Transverse colon (tissue), 4 donors: ENCODE results near the gene ACVR2A. TPM values are rescaled to one million over a fixed set of nuclear protein-coding genes. Genes with fewer than 3 reads are reported as not detected.

Experiments
- DNase-seq: peaks from one replicate; pipeline ENCODE4 v3.0.0-alpha.2; 2019
- H3K27ac ChIP-seq, 4 donors: fragments of 200-600 bp; sonication (generic); 2 replicates each; pipeline ENCODE4 v1.5.1; 2016 to 2018; ENCODE audit warnings: inconsistent platforms in 4 of 4
- H3K27me3 ChIP-seq: fragments of 200-600 bp; sonication (generic); 2 replicates; pipeline ENCODE4 v1.5.1; 2017; ENCODE audit warnings: inconsistent platforms
- H3K36me3 ChIP-seq, 4 donors: fragments of 200-600 bp; sonication (generic); 2 replicates each; pipeline ENCODE4 v1.5.1; 2017 to 2019; ENCODE audit warnings: inconsistent platforms in 4 of 4
- H3K4me1 ChIP-seq, 4 donors: fragments of 200-600 bp; sonication (generic); 2 replicates each; pipeline ENCODE4 v1.5.1; 2017 to 2020; ENCODE audit warnings: inconsistent platforms in 4 of 4
- H3K4me3 ChIP-seq, 4 donors: fragments of 200-600 bp; sonication (generic); 1 replicate in 1 of 4; 2 replicates in 3 of 4; pipeline versions ENCODE4 v1.5.1 to v1.6.1; 2017 to 2019; ENCODE audit warnings: inconsistent platforms in 4 of 4
- H3K9me3 ChIP-seq, 2 donors: fragments of 200-600 bp; sonication (generic); 2 replicates each; pipeline ENCODE4 v1.5.1; 2017 to 2019; ENCODE audit warnings: inconsistent platforms in 2 of 2
- CTCF ChIP-seq, 5 experiments: fragments of 200-600 bp in 3 of 5; fragments of 450-650 bp in 2 of 5; sonication (generic) in 3 of 5; IDR thresholded peaks; 1 replicate in 2 of 5; 2 replicates in 3 of 5; pipeline ENCODE4 v1.5.1; 2016 to 2017; ENCODE audit warnings: antibody characterized with exemption in 5 of 5, inconsistent platforms in 3 of 5, mild to moderate bottlenecking in 2 of 5, moderate library complexity in 1 of 5
- EP300 ChIP-seq: sonication (generic); formaldehyde crosslinking; IDR thresholded peaks from one replicate; pipeline ENCODE4 v1.6.1; 2017; ENCODE audit warnings: antibody characterized with exemption, low read depth
- POLR2A ChIP-seq: fragments of 450-650 bp; IDR thresholded peaks from one replicate; pipeline ENCODE4 v1.6.1; 2016; ENCODE audit warnings: antibody characterized with exemption, mild to moderate bottlenecking, moderate library complexity
- POLR2AphosphoS5 ChIP-seq, 3 donors: sonication (generic); formaldehyde crosslinking; IDR thresholded peaks; one replicate each; pipeline ENCODE4 v1.6.1; 2016; ENCODE audit warnings: antibody characterized with exemption in 3 of 3
- WGBS, 2 donors: methylation state at CpG; one replicate each; pipeline ENCODE4 v1.1.5; 2018; ENCODE audit warnings: low coverage in 1 of 2; 5-methylcytosine and 5-hydroxymethylcytosine counted together
- in situ Hi-C, 4 donors: fragments of 200-750 bp; cut with MboI; loops; one replicate each; pipeline versions ENCODE4 v1.15.0 to v1.15.1; 2017; ENCODE audit warnings: low sequenced_read_pairs in 3 of 4, low pct_ligation_motif_present in 1 of 4, low pct_unique_long_range_greater_than_20kb in 1 of 4
- intact Hi-C: fragments of 100-400 bp; cut with DNase I; formaldehyde crosslinking; loops from one replicate; pipeline ENCODE4 v1.15.1; 2023; ENCODE audit warnings: low total_unique reads
- total RNA-seq, 4 donors: library from RNA; depleted of rRNA; stranded (reverse); fragments of >200 nt; gene quantifications; one replicate each; pipeline ENCODE4 v1.1.0, GENCODE V29; 2016

The ACVR2A gene
- total RNA-seq, 4 donors from 2014 or later, result 15.7 to 36.0 (median 19.4) TPM

- Histone ChIP-seq H3K27me3 (no peaks in the 10 kb centered on the region), H3K27ac (no peak overlapping the region), H3K9me3 (no peaks in the 10 kb centered on the region), H3K4me1 (peaks cover 0 to 5% (median 0%) of the 10 kb centered on the region in 4 donors), H3K36me3 (no peaks in the 10 kb centered on the region), H3K4me3 (no peak overlapping the region)
- TF ChIP-seq POLR2AphosphoS5 (IDR thresholded peaks at IDR 0.05) (no peak), EP300 (no peak), CTCF (IDR thresholded peaks at IDR 0.05) (no peak), POLR2A (no peak)
- 64 to 71% methylated on average over 2 of the region's 2 CpGs for WGBS, 2 donors
- in situ Hi-C loops, result no loop called here
- no peak for DNase-seq
- intact Hi-C loops, result no loop called here
These were observed 22.2 kb downstream of the ACVR2A start for GRCh38 chr2:147867050-147867449.

GRCh38 chr2:147869934-147870333 is 25.1 kb downstream of the ACVR2A start:
- no peak for TF ChIP-seq CTCF (IDR thresholded peaks at IDR 0.05)
- no peak for TF ChIP-seq EP300
- no peak for TF ChIP-seq POLR2AphosphoS5 (IDR thresholded peaks at IDR 0.05)
- TF ChIP-seq POLR2A, result no peak
- Histone ChIP-seq H3K36me3 (no peaks in the 10 kb centered on the region), H3K27me3 (no peaks in the 10 kb centered on the region), H3K4me3 (no peak overlapping the region), H3K4me1 (peaks cover 0 to 14% (median 0%) of the 10 kb centered on the region in 4 donors), H3K27ac (no peak overlapping the region), H3K9me3 (no peaks in the 10 kb centered on the region)
- in situ Hi-C loops (no loop called here), intact Hi-C loops (no loop called here)
- no peak for DNase-seq
- 60 to 83% methylated on average over 1 to 2 of the region's 2 CpGs for WGBS, 2 donors

GRCh38 chr2:147872967-147873366 is 28.1 kb downstream of the ACVR2A start:
- H3K27ac ChIP-seq, result no peak overlapping the region
- no peaks in the 10 kb centered on the region for H3K36me3 ChIP-seq
- no peaks in the 10 kb centered on the region for H3K27me3 ChIP-seq
- TF ChIP-seq EP300, result no peak
- TF ChIP-seq POLR2A, result no peak
- TF ChIP-seq POLR2AphosphoS5 (IDR thresholded peaks at IDR 0.05), result no peak
- TF ChIP-seq CTCF (IDR thresholded peaks at IDR 0.05), result no peak
- no peak for DNase-seq
- in situ Hi-C loops, result no loop called here
- intact Hi-C loops, result no loop called here
- peaks cover 0 to 33% (median 7%) of the 10 kb centered on the region in 4 donors for H3K4me1 ChIP-seq
- no peak overlapping the region for H3K4me3 ChIP-seq
- H3K9me3 ChIP-seq, result no peaks in the 10 kb centered on the region

- intact Hi-C loops (no loop called here), in situ Hi-C loops (no loop called here)
- no peak for DNase-seq
- no peak overlapping the region for H3K27ac ChIP-seq
- H3K9me3 ChIP-seq, result no peaks in the 10 kb centered on the region
- no peak for TF ChIP-seq POLR2AphosphoS5 (IDR thresholded peaks at IDR 0.05)
- no peak for TF ChIP-seq POLR2A
- no peak for TF ChIP-seq CTCF (IDR thresholded peaks at IDR 0.05)
- TF ChIP-seq EP300, result no peak
- H3K4me1 ChIP-seq, result peaks cover 0 to 41% (median 10%) of the 10 kb centered on the region in 4 donors
- no peaks in the 10 kb centered on the region for H3K27me3 ChIP-seq
- WGBS, 2 donors, result 36 to 60% methylated on average over 1 of the region's 1 CpG
- no peaks in the 10 kb centered on the region for H3K36me3 ChIP-seq
- no peak overlapping the region for H3K4me3 ChIP-seq
These were observed 29.1 kb downstream of the ACVR2A start for GRCh38 chr2:147873859-147874483.
